Gastrocnemius medialis (tissue), 4 donors: ENCODE results near the gene HLA-B.
"Not testable (repeated sequence)": the region's sequence is repeated elsewhere in the genome, so short reads cannot be mapped to it uniquely, and the experiment has no call there.

ENCODE experiments used
- CTCF ChIP-seq, 5 experiments: fragments of 450-650 bp in 3 of 5; fragments of 200-600 bp in 2 of 5; sonication (generic) in 2 of 5; IDR thresholded peaks in 4 of 5; conservative IDR thresholded peaks in 1 of 5; 1 replicate in 4 of 5; 2 replicates in 1 of 5; pipeline ENCODE4 v1.5.1; 2016 to 2019; ENCODE audit warnings: antibody characterized with exemption in 5 of 5, mild to moderate bottlenecking in 3 of 5, moderate library complexity in 3 of 5
- POLR2A ChIP-seq, 2 donors: fragments of 450-650 bp; IDR thresholded peaks; one replicate each; pipeline ENCODE4 v1.6.1; 2017; ENCODE audit warnings: antibody characterized with exemption in 2 of 2, mild to moderate bottlenecking in 2 of 2, moderate library complexity in 2 of 2

- not testable (repeated sequence) for TF ChIP-seq CTCF (IDR thresholded peaks at IDR 0.05 in 4 of 5, conservative IDR thresholded peaks at IDR 0.05 in 1 of 5); POLR2A (IDR thresholded peaks at IDR 0.05)
Observed at GRCh38 chr6:31397153-31397499, 40.1 kb upstream of the HLA-B start.
